ENCODE data around the gene RGS3. TPM values are rescaled to one million over a fixed set of nuclear protein-coding genes. Genes with fewer than 3 reads are reported as not detected.
A peak's percentile ranks its signal among the peaks of the same experiment; 100 is the strongest.

Gene RGS3
- total RNA-seq, 4 donors from 2014 or later: 5.9 to 11.8 (median 9.8) TPM

DNA sequence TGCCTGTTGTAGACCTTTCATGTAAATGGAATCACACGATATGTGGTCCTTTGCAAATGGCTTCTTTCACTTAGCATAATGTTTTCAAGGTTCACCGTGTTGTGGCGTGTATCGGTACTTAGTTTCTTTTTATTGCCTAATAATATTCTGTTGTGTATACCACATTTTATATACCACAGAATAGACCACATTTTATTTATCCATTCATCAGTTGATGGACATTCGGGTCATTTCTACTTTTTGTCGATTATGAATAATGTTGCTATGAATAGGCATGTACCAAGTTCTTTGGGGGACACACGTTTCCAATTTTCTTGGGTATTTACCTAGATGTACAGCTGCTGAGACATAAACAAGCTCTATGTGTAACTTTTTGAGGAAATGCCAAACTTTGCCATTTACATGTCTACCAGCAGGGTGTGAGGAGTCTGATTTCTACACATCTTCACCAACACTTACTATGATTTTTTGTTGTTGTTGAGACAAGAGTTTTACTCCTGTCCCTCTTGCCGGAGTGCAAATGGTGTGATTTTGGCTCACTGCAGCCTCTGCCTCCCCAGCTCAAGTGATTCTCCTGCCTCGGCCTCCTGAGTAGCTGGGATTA is 144.7 kb downstream of the RGS3 start:
- TF ChIP-seq POLR2A (IDR thresholded peaks at IDR 0.05) (no peak), CTCF (IDR thresholded peaks at IDR 0.05 in 4 of 5, conservative IDR thresholded peaks at IDR 0.05 in 1 of 5) (no peak)
- Histone ChIP-seq H3K4me1 (peaks cover 12 to 16% of the 10 kb centered on the region in 2 donors), H3K27me3 (no peaks in the 10 kb centered on the region), H3K27ac (no peak overlapping the region), H3K4me3 (no peak overlapping the region), H3K9me3 (no peaks in the 10 kb centered on the region), H3K36me3 (no peaks in the 10 kb centered on the region)
- DNase-seq (no peak), ATAC-seq (no peak)
- intact Hi-C loops (cut with DNase I; ENCODE audit: low total_unique reads): no loop called here
- in situ Hi-C loops (cut with MboI; ENCODE audit: low sequenced_read_pairs in 4 of 4): no loop called here

DNA sequence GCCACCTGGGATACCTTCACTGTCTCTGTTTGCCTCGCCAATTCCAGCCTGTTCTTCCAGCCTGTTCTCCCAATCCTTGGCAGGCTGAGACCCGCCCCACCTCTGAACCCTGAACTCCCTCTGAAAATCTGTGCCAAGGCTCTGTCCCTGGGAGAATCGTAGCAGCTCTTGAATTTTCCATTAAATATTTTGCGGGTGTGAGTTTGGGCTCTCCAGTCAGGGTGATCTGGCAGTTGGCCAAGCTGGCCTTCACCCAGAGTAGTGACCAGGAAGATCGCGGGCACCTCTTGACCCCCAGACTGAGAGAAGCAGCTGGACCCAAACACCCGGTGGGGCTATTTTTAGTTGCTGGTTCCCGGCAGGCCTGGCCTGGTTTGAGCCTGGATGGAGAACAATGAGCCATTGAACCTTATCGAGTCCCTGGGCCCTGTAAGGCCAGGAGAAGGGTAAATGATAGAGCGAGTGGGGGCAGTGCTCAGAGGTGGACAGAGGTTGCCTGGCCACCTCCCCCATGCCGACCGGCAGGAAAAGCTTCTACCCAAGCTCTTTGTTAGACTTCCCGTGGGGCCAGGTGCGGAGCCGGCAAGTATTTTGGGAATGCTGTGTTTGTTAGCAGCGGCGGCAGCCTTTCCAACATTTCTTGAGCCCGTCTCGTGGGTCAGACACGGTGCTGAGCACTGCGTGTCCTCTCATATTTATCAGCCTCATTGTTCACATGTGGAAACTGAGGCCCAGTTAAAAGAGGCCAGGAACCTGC is 146.2 kb downstream of the RGS3 start:
- Histone ChIP-seq H3K4me3 (peak overlapping the region in 1 of 4 donors; percentile 25), H3K9me3 (no peaks in the 10 kb centered on the region), H3K4me1 (peaks cover 15 to 19% of the 10 kb centered on the region in 2 donors), H3K27me3 (no peaks in the 10 kb centered on the region), H3K27ac (peak overlapping the region; percentile 2 to 72 (median 42)), H3K36me3 (no peaks in the 10 kb centered on the region)
- ATAC-seq (peak; percentile 60 to 81), DNase-seq (peak in 1 of 2 donors; percentile 42)
- in situ Hi-C loops (cut with MboI; ENCODE audit: low sequenced_read_pairs in 4 of 4) (no loop called here), intact Hi-C loops (cut with DNase I; ENCODE audit: low total_unique reads) (no loop called here)
- TF ChIP-seq CTCF (IDR thresholded peaks at IDR 0.05 in 4 of 5, conservative IDR thresholded peaks at IDR 0.05 in 1 of 5): no peak
- TF ChIP-seq POLR2A (IDR thresholded peaks at IDR 0.05): no peak

DNA sequence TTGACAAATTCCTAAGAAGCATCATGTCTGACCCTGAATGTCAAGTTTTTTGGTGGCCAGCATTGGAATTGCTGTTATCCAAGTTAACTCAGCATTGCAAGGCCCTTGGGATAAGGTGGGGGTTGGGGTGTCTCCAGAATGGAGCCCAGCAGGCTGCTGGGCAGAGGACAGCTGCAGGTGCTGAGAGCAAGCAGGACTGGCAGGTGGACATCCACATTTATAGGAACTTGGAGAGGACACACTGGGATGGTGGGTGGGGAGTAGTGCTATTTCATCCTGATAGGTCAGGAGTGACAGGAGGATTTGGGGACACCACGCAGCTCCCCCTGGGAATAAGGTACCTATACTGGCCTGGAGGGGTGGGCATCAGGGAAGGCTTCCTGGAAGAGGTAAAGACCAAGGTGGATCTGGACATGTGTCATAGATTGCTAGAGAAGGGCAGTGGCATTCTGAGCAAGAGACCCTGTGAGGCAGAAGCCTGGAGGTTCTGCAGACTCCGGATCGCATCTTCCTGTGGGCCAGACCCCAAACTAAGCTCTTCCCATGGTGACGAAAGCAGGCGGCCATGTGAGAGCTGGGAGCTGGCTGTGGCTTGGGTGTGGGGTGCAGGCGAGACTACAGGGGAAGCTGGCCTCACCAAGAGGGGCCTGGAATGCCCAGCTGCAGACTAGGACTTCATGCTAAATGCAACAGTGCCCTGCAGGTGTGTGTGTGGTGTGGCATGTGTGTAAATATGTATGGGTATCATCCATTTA is 148.1 kb downstream of the RGS3 start:
- H3K9me3 ChIP-seq: no peaks in the 10 kb centered on the region
- intact Hi-C loops (cut with DNase I; ENCODE audit: low total_unique reads): no loop called here
- H3K4me1 ChIP-seq: peaks cover 20 to 26% of the 10 kb centered on the region in 2 donors

GRCh38 chr9:113612216-113612747 is 148.8 kb downstream of the RGS3 start:
- no peaks in the 10 kb centered on the region for H3K27me3 ChIP-seq
- intact Hi-C loops (cut with DNase I; ENCODE audit: low total_unique reads): no loop called here
- H3K4me3 ChIP-seq: no peak overlapping the region
- H3K36me3 ChIP-seq: no peaks in the 10 kb centered on the region
- ATAC-seq (no peak), DNase-seq (no peak)
- H3K27ac ChIP-seq: no peak overlapping the region
- H3K9me3 ChIP-seq: no peaks in the 10 kb centered on the region
- in situ Hi-C loops (cut with MboI; ENCODE audit: low sequenced_read_pairs in 4 of 4): no loop called here
- H3K4me1 ChIP-seq: peaks cover 20 to 26% of the 10 kb centered on the region in 2 donors
- TF ChIP-seq CTCF (IDR thresholded peaks at IDR 0.05 in 4 of 5, conservative IDR thresholded peaks at IDR 0.05 in 1 of 5) (no peak), POLR2A (IDR thresholded peaks at IDR 0.05) (no peak)

More for the DNA sequence above, 148.1 kb downstream of the RGS3 start:
- Histone ChIP-seq H3K27ac (no peak overlapping the region), H3K36me3 (no peaks in the 10 kb centered on the region), H3K27me3 (no peaks in the 10 kb centered on the region), H3K4me3 (no peak overlapping the region)
- no peak for DNase-seq
- TF ChIP-seq POLR2A (IDR thresholded peaks at IDR 0.05) (no peak), CTCF (IDR thresholded peaks at IDR 0.05 in 4 of 5, conservative IDR thresholded peaks at IDR 0.05 in 1 of 5) (no peak)
- no peak for ATAC-seq
- in situ Hi-C loops (cut with MboI; ENCODE audit: low sequenced_read_pairs in 4 of 4): no loop called here

Measured in gastrocnemius medialis (tissue), 4 donors.